SK-N-SH (cell line): ENCODE data around the gene ERI3. TPM values are rescaled to one million over a fixed set of nuclear protein-coding genes. Genes with fewer than 3 reads are reported as not detected.

ENCODE experiments used
- CTCF ChIA-PET: fragments of 300-600, 350-600 bp; formaldehyde crosslinking; extraction: SDS; loops from one replicate; lab custom pipeline; 2021; lab: Yijun Ruan, JAX
- POLR2A ChIA-PET: fragments of 350-600 bp; sonication (Branson Sonifier 250); formaldehyde crosslinking; extraction: SDS; loops from one replicate; lab custom pipeline; 2020; ENCODE audit warnings: antibody characterized with exemption, inconsistent platforms; lab: Yijun Ruan, JAX
- DNase-seq: peaks from one replicate; pipeline ENCODE4 v3.0.0; 2012
- H2AFZ ChIP-seq: fragments of 200-600 bp; sonication (generic); 2 replicates; pipeline ENCODE4 v1.8.1; 2016; ENCODE audit warnings: antibody characterized with exemption, mild to moderate bottlenecking, low read depth
- H3F3A ChIP-seq: fragments of 200-600 bp; sonication (generic); replicated peaks from 2 replicates; pipeline ENCODE3; 2016; ENCODE audit warnings: antibody characterized with exemption, mild to moderate bottlenecking; ENCODE audit not compliant: insufficient read depth
- H3K27ac ChIP-seq, 2 experiments: fragments of 200-500 bp in 1 of 2; fragments of 200-600 bp in 1 of 2; sonication (Bioruptor generic) in 1 of 2; sonication (generic), shearing (Covaris generic) in 1 of 2; 2 replicates each; pipeline versions ENCODE4 v1.5.1 to v1.6.1; 2014 to 2016; ENCODE audit warnings: low read depth in 2 of 2, inconsistent platforms in 1 of 2, low read length in 1 of 2, mild to moderate bottlenecking in 1 of 2, mixed read lengths in 1 of 2
- H3K27me3 ChIP-seq: fragments of 200-600 bp; sonication (generic), shearing (Covaris generic); 2 replicates; pipeline ENCODE4 v1.6.1; 2016; ENCODE audit warnings: mixed run types; ENCODE audit not compliant: insufficient read depth
- H3K36me3 ChIP-seq, 2 experiments: fragments of 200-500 bp in 1 of 2; fragments of 200-600 bp in 1 of 2; sonication (Bioruptor generic) in 1 of 2; sonication (generic) in 1 of 2; replicated peaks in 1 of 2; 2 replicates each; pipeline versions ENCODE3 to v1.5.1; 2014 to 2016; ENCODE audit warnings: low read length in 1 of 2, mild to moderate bottlenecking in 1 of 2; ENCODE audit not compliant: insufficient read depth in 2 of 2, control insufficient read depth in 1 of 2
- H3K4me1 ChIP-seq, 2 experiments: fragments of 200-500 bp in 1 of 2; fragments of 200-600 bp in 1 of 2; sonication (Bioruptor generic) in 1 of 2; sonication (generic), shearing (Covaris generic) in 1 of 2; 2 replicates each; pipeline versions ENCODE4 v1.5.1 to v1.6.1; 2014 to 2016; ENCODE audit warnings: low read depth in 1 of 2, low read length in 1 of 2, mixed run types in 1 of 2; ENCODE audit not compliant: insufficient read depth in 2 of 2, control insufficient read depth in 1 of 2
- H3K4me2 ChIP-seq: fragments of 200-600 bp; sonication (generic), shearing (Covaris generic); 2 replicates; pipeline ENCODE4 v1.6.1; 2017; ENCODE audit warnings: mixed run types
- H3K4me3 ChIP-seq, 2 experiments: fragments of 200-500 bp in 1 of 2; fragments of 200-600 bp in 1 of 2; sonication (Bioruptor generic) in 1 of 2; sonication (generic), shearing (Covaris generic) in 1 of 2; 2 replicates each; pipeline versions ENCODE4 v1.5.1 to v1.8.1; 2014 to 2016; ENCODE audit warnings: low read depth in 2 of 2, inconsistent platforms in 1 of 2, low read length in 1 of 2, mild to moderate bottlenecking in 1 of 2, mixed read lengths in 1 of 2, moderate library complexity in 1 of 2
- H3K79me2 ChIP-seq: fragments of 200-600 bp; sonication (generic); 2 replicates; pipeline ENCODE4 v1.8.1; 2017; ENCODE audit warnings: mild to moderate bottlenecking; ENCODE audit not compliant: insufficient read depth
- H3K9ac ChIP-seq: fragments of 200-600 bp; sonication (generic); 2 replicates; pipeline ENCODE4 v1.6.1; 2017; ENCODE audit warnings: mixed run types
- H3K9me2 ChIP-seq: fragments of 200-600 bp; sonication (generic); 2 replicates; pipeline ENCODE4 v1.6.1; 2017; ENCODE audit warnings: mixed run types
- H3K9me3 ChIP-seq: fragments of 200-600 bp; sonication (generic); 2 replicates; pipeline ENCODE4 v1.6.1; 2017; ENCODE audit warnings: mixed run types, mild to moderate bottlenecking, moderate library complexity
- H4K20me1 ChIP-seq: fragments of 200-600 bp; sonication (generic); 2 replicates; pipeline ENCODE4 v1.6.1; 2017; ENCODE audit warnings: mild to moderate bottlenecking, mixed run types; ENCODE audit not compliant: insufficient read depth
- CHD2 ChIP-seq: fragments of 150-350 bp; IDR thresholded peaks from 2 replicates; pipeline ENCODE4 v1.6.1; 2018; ENCODE audit warnings: low read length; ENCODE audit not compliant: partially characterized antibody
- EZH2phosphoT487 ChIP-seq: fragments of 200-600 bp; sonication (generic); IDR thresholded peaks from 2 replicates; pipeline ENCODE4 v1.6.1; 2017; ENCODE audit warnings: low read depth, mixed run types, mild to moderate bottlenecking, antibody characterized with exemption, moderate library complexity, borderline replicate concordance
- FOXJ3 ChIP-seq: sonication (generic); formaldehyde crosslinking; IDR thresholded peaks from 2 replicates; pipeline ENCODE4 v1.5.1; 2020; ENCODE audit warnings: mild to moderate bottlenecking, missing genetic modification reagents
- GABPA ChIP-seq: IDR thresholded peaks from 2 replicates; pipeline ENCODE4 v1.4.0; 2012; ENCODE audit warnings: low read depth, mild to moderate bottlenecking
- GATA2 ChIP-seq: sonication (generic); formaldehyde crosslinking; IDR thresholded peaks from 2 replicates; pipeline ENCODE4 v1.5.0; 2020; ENCODE audit warnings: mild to moderate bottlenecking, missing genetic modification reagents
- JUND ChIP-seq: IDR thresholded peaks from 2 replicates; pipeline ENCODE4 v1.4.0; 2012
- MEF2A ChIP-seq: IDR thresholded peaks from 2 replicates; pipeline ENCODE4 v1.4.0; 2012; ENCODE audit warnings: low read depth, borderline replicate concordance
- NFIC ChIP-seq: IDR thresholded peaks from 2 replicates; pipeline ENCODE4 v1.4.0; 2012; ENCODE audit warnings: borderline replicate concordance
- NRF1 ChIP-seq: IDR thresholded peaks from 2 replicates; pipeline ENCODE4 v1.6.1; 2012; ENCODE audit warnings: low read depth, mild to moderate bottlenecking, low read length
- POLR2AphosphoS5 ChIP-seq: IDR thresholded peaks from 2 replicates; pipeline ENCODE4 v1.6.1; 2012; ENCODE audit warnings: low read depth, low read length
- RFX5 ChIP-seq: IDR thresholded peaks from 2 replicates; pipeline ENCODE4 v1.6.1; 2012; ENCODE audit warnings: mild to moderate bottlenecking, improper control_type of control experiment, low read length
- RXRA ChIP-seq: IDR thresholded peaks from 2 replicates; pipeline ENCODE4 v1.4.0; 2012; ENCODE audit warnings: low read depth, mild to moderate bottlenecking, borderline replicate concordance
- SIN3A ChIP-seq: IDR thresholded peaks from 2 replicates; pipeline ENCODE4 v1.6.1; 2012; ENCODE audit warnings: low read depth, mild to moderate bottlenecking, low read length, moderate library complexity, borderline replicate concordance
- TAF1 ChIP-seq: IDR thresholded peaks from 2 replicates; pipeline ENCODE4 v1.6.1; 2012; ENCODE audit warnings: low read depth, mild to moderate bottlenecking, low read length, moderate library complexity, borderline replicate concordance
- TCF12 ChIP-seq: IDR thresholded peaks from 2 replicates; pipeline ENCODE4 v1.4.0; 2012
- TEAD4 ChIP-seq: IDR thresholded peaks from 2 replicates; pipeline ENCODE4 v1.4.0; 2012; ENCODE audit warnings: mild to moderate bottlenecking, borderline replicate concordance; ENCODE audit not compliant: insufficient read depth
- USF2 ChIP-seq: fragments of 150-350 bp; IDR thresholded peaks from 2 replicates; pipeline ENCODE4 v1.6.1; 2017; ENCODE audit warnings: antibody characterized with exemption, low read length, low read depth, borderline replicate concordance
- YY1 ChIP-seq: IDR thresholded peaks from 2 replicates; pipeline ENCODE4 v1.4.0; 2012; ENCODE audit warnings: low read depth, mild to moderate bottlenecking
- ZBTB33 ChIP-seq: IDR thresholded peaks from 2 replicates; pipeline ENCODE4 v1.4.0; 2012; ENCODE audit warnings: low read depth, borderline replicate concordance
- WGBS: methylation state at CpG from one replicate; pipeline ENCODE4 v1.1.6; 2017; ENCODE audit warnings: low lambda C conversion rate; 5-methylcytosine and 5-hydroxymethylcytosine counted together
- polyA plus RNA-seq, 3 experiments: library from polyadenylated mRNA; depleted of rRNA; stranded (reverse); fragments of >200 nt; gene quantifications; 2 replicates each; pipeline ENCODE4 v1.2.3, GENCODE V29; 2012
- TF ChIP-seq, protein P1 (sequence below): IDR thresholded peaks from 2 replicates; pipeline ENCODE4 v1.4.0; 2012; ENCODE audit warnings: low read depth
- TF ChIP-seq, protein P2 (sequence below): IDR thresholded peaks from 2 replicates; pipeline ENCODE4 v1.4.0; 2012; ENCODE audit warnings: low read depth, borderline replicate concordance
- TF ChIP-seq, protein P3 (sequence below): fragments of 200-600 bp; sonication (generic); IDR thresholded peaks from 2 replicates; pipeline ENCODE4 v1.6.1; 2017; ENCODE audit warnings: antibody characterized with exemption, mild to moderate bottlenecking, moderate library complexity

ERI3 gene
- polyA plus RNA-seq, 1 of the 3 experiments (the other 2 are of a cell fraction): 60.7 TPM

GRCh38 chr1:44290250-44291094, 64.6 kb downstream of the ERI3 start:
- Histone ChIP-seq H3K4me1 (peaks cover 0 to 26% of the 10 kb centered on the region in 2 experiments; a peak in 1 of 4 replicates), H3K9me3 (no peaks in the 10 kb centered on the region), H3K4me3 (no peak overlapping the region), H3K9me2 (no peaks in the 10 kb centered on the region), H3K4me2 (no peak overlapping the region), H3K36me3 (peaks cover 10 to 67% of the 10 kb centered on the region in 2 experiments), H2AFZ (no peak overlapping the region), H3K27ac (no peak overlapping the region), H3F3A (no peaks in the 10 kb centered on the region), H3K9ac (no peak overlapping the region), H3K79me2 (no peaks in the 10 kb centered on the region), H4K20me1 (no peaks in the 10 kb centered on the region), H3K27me3 (no peaks in the 10 kb centered on the region)
- 92% methylated on average over 8 of the region's 11 CpGs for WGBS
- TF ChIP-seq, protein P1, sequence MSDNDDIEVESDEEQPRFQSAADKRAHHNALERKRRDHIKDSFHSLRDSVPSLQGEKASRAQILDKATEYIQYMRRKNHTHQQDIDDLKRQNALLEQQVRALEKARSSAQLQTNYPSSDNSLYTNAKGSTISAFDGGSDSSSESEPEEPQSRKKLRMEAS: no peak
- no peak for TF ChIP-seq MEF2A
- no peak for TF ChIP-seq GATA2 (CRISPR knock-in tag)
- TF ChIP-seq, protein P2, sequence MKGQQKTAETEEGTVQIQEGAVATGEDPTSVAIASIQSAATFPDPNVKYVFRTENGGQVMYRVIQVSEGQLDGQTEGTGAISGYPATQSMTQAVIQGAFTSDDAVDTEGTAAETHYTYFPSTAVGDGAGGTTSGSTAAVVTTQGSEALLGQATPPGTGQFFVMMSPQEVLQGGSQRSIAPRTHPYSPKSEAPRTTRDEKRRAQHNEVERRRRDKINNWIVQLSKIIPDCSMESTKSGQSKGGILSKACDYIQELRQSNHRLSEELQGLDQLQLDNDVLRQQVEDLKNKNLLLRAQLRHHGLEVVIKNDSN: no peak
- ChIA-PET POLR2A (no interaction called here), CTCF (interaction anchor here (4.5 kb wide), 1 partner anchor 73 kb away, joined by 16 read pairs; no protein-coding TSS in a partner anchor)
- no peak for DNase-seq

DNA sequence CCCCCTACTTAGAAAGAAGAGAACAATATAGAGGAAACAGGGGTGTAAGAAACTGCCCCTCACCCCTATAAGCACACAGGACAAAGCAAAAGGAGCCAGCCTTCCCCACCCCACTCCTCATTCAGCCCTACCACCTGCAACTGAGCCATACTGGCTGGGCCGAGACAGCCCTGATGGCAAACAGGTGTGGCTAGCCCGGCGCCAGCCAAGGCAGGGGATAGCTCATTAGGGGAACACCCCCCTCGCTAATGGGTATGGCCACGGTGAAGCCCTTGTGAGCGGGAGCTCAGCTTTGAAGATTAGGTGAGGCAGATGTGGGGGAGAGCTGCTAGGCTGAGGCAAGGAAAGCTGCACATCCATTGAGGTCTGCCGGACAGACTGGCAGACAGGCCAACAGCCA, 65.5 kb downstream of the ERI3 start:
- POLR2A ChIA-PET: no interaction called here
- H3K4me3 ChIP-seq: no peak overlapping the region
- H3K27ac ChIP-seq: no peak overlapping the region
- DNase-seq: no peak
- no peaks in the 10 kb centered on the region for H3K27me3 ChIP-seq
- 97% methylated on average over 3 of the region's 7 CpGs for WGBS
- no peak overlapping the region for H3K9ac ChIP-seq
- H4K20me1 ChIP-seq: no peaks in the 10 kb centered on the region
- no peaks in the 10 kb centered on the region for H3K9me2 ChIP-seq
- peaks cover 0 to 20% of the 10 kb centered on the region in 2 experiments; a peak in 1 of 4 replicates for H3K4me1 ChIP-seq
- no peak overlapping the region for H3K4me2 ChIP-seq
- peaks cover 10 to 66% of the 10 kb centered on the region in 2 experiments for H3K36me3 ChIP-seq
- H2AFZ ChIP-seq: no peak overlapping the region
- TF ChIP-seq, protein P1: no peak
- no peak for TF ChIP-seq EZH2phosphoT487
- TF ChIP-seq USF2: no peak
- TF ChIP-seq, protein P3, sequence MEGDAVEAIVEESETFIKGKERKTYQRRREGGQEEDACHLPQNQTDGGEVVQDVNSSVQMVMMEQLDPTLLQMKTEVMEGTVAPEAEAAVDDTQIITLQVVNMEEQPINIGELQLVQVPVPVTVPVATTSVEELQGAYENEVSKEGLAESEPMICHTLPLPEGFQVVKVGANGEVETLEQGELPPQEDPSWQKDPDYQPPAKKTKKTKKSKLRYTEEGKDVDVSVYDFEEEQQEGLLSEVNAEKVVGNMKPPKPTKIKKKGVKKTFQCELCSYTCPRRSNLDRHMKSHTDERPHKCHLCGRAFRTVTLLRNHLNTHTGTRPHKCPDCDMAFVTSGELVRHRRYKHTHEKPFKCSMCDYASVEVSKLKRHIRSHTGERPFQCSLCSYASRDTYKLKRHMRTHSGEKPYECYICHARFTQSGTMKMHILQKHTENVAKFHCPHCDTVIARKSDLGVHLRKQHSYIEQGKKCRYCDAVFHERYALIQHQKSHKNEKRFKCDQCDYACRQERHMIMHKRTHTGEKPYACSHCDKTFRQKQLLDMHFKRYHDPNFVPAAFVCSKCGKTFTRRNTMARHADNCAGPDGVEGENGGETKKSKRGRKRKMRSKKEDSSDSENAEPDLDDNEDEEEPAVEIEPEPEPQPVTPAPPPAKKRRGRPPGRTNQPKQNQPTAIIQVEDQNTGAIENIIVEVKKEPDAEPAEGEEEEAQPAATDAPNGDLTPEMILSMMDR: no peak
- TF ChIP-seq JUND: no peak
- TF ChIP-seq NFIC: no peak
- no peak for TF ChIP-seq TAF1
- no peak for TF ChIP-seq TEAD4
- no peak for TF ChIP-seq POLR2AphosphoS5
- no peak for TF ChIP-seq CHD2
- TF ChIP-seq YY1: no peak
- TF ChIP-seq FOXJ3 (CRISPR knock-in tag): no peak
- no peak for TF ChIP-seq RXRA
- TF ChIP-seq NRF1: no peak
- no peak for TF ChIP-seq RFX5
- no peak for TF ChIP-seq ZBTB33
- TF ChIP-seq GABPA: no peak
- TF ChIP-seq SIN3A: no peak
- no peak for TF ChIP-seq TCF12
- no peaks in the 10 kb centered on the region for H3K9me3 ChIP-seq
- no peaks in the 10 kb centered on the region for H3F3A ChIP-seq
- CTCF ChIA-PET: interaction anchor here (4.5 kb wide), 1 partner anchor 72 kb away, joined by 16 read pairs; no protein-coding TSS in a partner anchor
- no peaks in the 10 kb centered on the region for H3K79me2 ChIP-seq
